NB4 (cell line): Measurements from ENCODE around the gene B4GALT5.

Experiments
- CTCF ChIP-seq: IDR thresholded peaks from one replicate; pipeline ENCODE4 v1.5.1; 2012; ENCODE audit warnings: low read depth, low read length
- POLR2A ChIP-seq: IDR thresholded peaks from 2 replicates; pipeline ENCODE4 v1.6.1; 2011; ENCODE audit warnings: mild to moderate bottlenecking; ENCODE audit not compliant: insufficient read length; ENCODE audit errors: extremely low read depth

- no peak for TF ChIP-seq CTCF
- TF ChIP-seq POLR2A = no peak
Observed at GRCh38 chr20:49687595-49688567, 25.8 kb downstream of the B4GALT5 start.
